GM18858 (cell line): ENCODE results near the gene FGD1.

ENCODE experiments used
- ATAC-seq: cut with Tn5 transposase; IDR thresholded peaks from one replicate; pipeline ENCODE4 v1.9.1; 2021; ENCODE audit not compliant: unreplicated experiment

FGD1 gene

GRCh38 chrX:54473993-54474859 is 21.8 kb downstream of the FGD1 start:
- no peak for ATAC-seq

GRCh38 chrX:54470054-54470760 is 25.8 kb downstream of the FGD1 start:
- ATAC-seq = no peak

GRCh38 chrX:54452920-54453319 is 43.1 kb downstream of the FGD1 start:
- ATAC-seq = no peak

- no peak for ATAC-seq
Measured at GRCh38 chrX:54449929-54450328, 46.1 kb downstream of the FGD1 start.

- ATAC-seq = no peak
Measured at GRCh38 chrX:54447461-54447860, 48.6 kb downstream of the FGD1 start.

GRCh38 chrX:54446084-54446483 is 50.0 kb downstream of the FGD1 start:
- no peak for ATAC-seq

- no peak for ATAC-seq
Measured at GRCh38 chrX:54444752-54445151, 51.3 kb downstream of the FGD1 start.

- no peak for ATAC-seq
Measured at GRCh38 chrX:54442790-54443189, 53.2 kb downstream of the FGD1 start.

- ATAC-seq = peak; percentile 94
Measured at GRCh38 chrX:54439960-54440871, 55.8 kb downstream of the FGD1 start, which contains the start of gene TSR2. Gene TSR2, plus strand, starts transcription at chrX:54440404. Its CDS starts 18 bp downstream, at chrX:54440422.

- no peak for ATAC-seq
Measured at GRCh38 chrX:54435121-54435520, 60.9 kb downstream of the FGD1 start.

GRCh38 chrX:54430519-54430918 is 65.5 kb downstream of the FGD1 start:
- ATAC-seq = peak; percentile 51

- ATAC-seq = no peak
Measured at GRCh38 chrX:54427837-54428424, 68.1 kb downstream of the FGD1 start.

GRCh38 chrX:54423161-54423888 is 72.7 kb downstream of the FGD1 start:
- ATAC-seq = no peak

- no peak for ATAC-seq
Measured at GRCh38 chrX:54422168-54422567, 73.9 kb downstream of the FGD1 start.

GRCh38 chrX:54419559-54420302 is 76.3 kb downstream of the FGD1 start:
- no peak for ATAC-seq

GRCh38 chrX:54416965-54417364 is 79.1 kb downstream of the FGD1 start:
- no peak for ATAC-seq

GRCh38 chrX:54415534-54416350 is 80.3 kb downstream of the FGD1 start:
- no peak for ATAC-seq

GRCh38 chrX:54413753-54414152 is 82.3 kb downstream of the FGD1 start:
- ATAC-seq = no peak

- no peak for ATAC-seq
Measured at GRCh38 chrX:54411732-54412131, 84.3 kb downstream of the FGD1 start.
